ENCODE results near the gene IQCF6. TPM values are rescaled to one million over a fixed set of nuclear protein-coding genes. Genes with fewer than 3 reads are reported as not detected.

Gene IQCF6
- total and polyA plus RNA-seq, 2 experiments from 2014 or later: not detected

DNA sequence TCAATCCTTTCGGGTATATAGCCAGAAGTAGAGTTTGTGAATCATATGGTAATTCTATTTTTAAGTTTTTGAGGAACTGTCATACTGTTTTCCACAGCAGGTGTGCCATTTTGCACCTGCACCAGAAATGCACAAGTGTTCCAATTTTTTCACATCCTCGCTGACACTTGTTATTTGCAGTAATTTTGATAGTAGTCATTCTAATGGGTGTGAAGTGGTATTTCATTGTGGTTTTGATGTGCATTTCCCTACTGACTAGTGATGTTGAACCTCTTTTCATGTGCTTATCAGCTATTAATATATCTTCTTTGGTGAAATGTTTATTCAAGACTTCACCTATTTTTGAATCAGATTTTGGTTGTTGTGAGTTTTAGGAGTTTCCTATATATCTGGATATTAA lies 43.1 kb downstream of the IQCF6 start:
- Mint-ChIP-seq H3K4me1 (peaks cover 28% of the 10 kb centered on the region), H3K27ac (no peak overlapping the region), H3K27me3 (ENCODE audit: insufficient read depth, low read depth, poor library complexity) (peaks cover 10% of the 10 kb centered on the region)

DNA sequence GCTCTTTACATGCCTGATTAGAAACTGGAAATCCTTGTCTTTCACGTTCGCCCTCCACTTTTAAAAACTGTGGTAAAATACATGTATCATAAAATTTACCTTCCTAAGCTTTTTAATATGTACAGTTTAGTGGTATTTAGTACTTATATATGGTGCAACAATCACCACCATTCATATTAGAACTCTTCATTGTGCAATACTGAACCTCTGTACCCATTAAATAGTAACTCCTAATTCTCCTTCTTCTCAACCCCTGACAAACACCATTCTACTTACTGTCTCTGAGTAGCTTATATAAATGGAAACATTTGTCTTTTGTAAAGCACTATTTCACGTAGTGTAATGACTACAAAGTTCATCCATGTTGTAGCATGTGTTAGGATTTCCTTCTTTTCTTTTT lies 44.0 kb downstream of the IQCF6 start:
- Histone ChIP-seq H3F3A (replicated peaks; ENCODE audit: low read depth) (no peaks in the 10 kb centered on the region), H3K4me1 (ENCODE audit: insufficient read depth) (peaks cover 22% of the 10 kb centered on the region; the same call in 1 of the 2 replicates), H3K79me2 (replicated peaks; ENCODE audit: insufficient read depth) (no peaks in the 10 kb centered on the region), H3K9me2 (ENCODE audit: insufficient read depth) (no peaks in the 10 kb centered on the region; the same call in 1 of the 2 replicates), H2AFZ (peak overlapping the region; percentile 85), H3K4me2 (no peak overlapping the region), H3K27me3 (ENCODE audit: insufficient read depth) (no peaks in the 10 kb centered on the region), H3K27ac (ENCODE audit: low read depth) (no peak overlapping the region), H3K36me3 (ENCODE audit: insufficient read depth) (no peaks in the 10 kb centered on the region), H4K20me1 (replicated peaks; ENCODE audit: insufficient read depth) (no peaks in the 10 kb centered on the region), H3K4me3 (no peak overlapping the region)
- peaks cover 6% of the 10 kb centered on the region; the same call in 2 of the 3 replicates for H3K9me3 Mint-ChIP-seq
- peaks cover 12% of the 10 kb centered on the region for H3K27me3 Mint-ChIP-seq (ENCODE audit: insufficient read depth, low read depth, poor library complexity)
- H3K4me3 Mint-ChIP-seq: no peak overlapping the region
- no peaks in the 10 kb centered on the region for H3K36me3 Mint-ChIP-seq (ENCODE audit: low read depth)
- no peak overlapping the region for H3K27ac Mint-ChIP-seq
- ATAC-seq (no peak), DNase-seq (ENCODE audit: low spot score) (no peak)
- H3K4me1 Mint-ChIP-seq: peaks cover 28% of the 10 kb centered on the region
- no peak for TF ChIP-seq POLR2AphosphoS5 (IDR thresholded peaks at IDR 0.05; ENCODE audit: low read depth)
- TF ChIP-seq STAT1 (IDR thresholded peaks at IDR 0.05; ENCODE audit: unreplicated experiment): no peak
- no peak for TF ChIP-seq JUNB (IDR thresholded peaks at IDR 0.05; ENCODE audit: unreplicated experiment)
- TF ChIP-seq ZNF331 (CRISPR knock-in tag; IDR thresholded peaks at IDR 0.05; ENCODE audit: low read depth): no peak
- TF ChIP-seq, protein P1, sequence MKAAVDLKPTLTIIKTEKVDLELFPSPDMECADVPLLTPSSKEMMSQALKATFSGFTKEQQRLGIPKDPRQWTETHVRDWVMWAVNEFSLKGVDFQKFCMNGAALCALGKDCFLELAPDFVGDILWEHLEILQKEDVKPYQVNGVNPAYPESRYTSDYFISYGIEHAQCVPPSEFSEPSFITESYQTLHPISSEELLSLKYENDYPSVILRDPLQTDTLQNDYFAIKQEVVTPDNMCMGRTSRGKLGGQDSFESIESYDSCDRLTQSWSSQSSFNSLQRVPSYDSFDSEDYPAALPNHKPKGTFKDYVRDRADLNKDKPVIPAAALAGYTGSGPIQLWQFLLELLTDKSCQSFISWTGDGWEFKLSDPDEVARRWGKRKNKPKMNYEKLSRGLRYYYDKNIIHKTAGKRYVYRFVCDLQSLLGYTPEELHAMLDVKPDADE (IDR thresholded peaks at IDR 0.05): no peak
- TF ChIP-seq, protein P2, sequence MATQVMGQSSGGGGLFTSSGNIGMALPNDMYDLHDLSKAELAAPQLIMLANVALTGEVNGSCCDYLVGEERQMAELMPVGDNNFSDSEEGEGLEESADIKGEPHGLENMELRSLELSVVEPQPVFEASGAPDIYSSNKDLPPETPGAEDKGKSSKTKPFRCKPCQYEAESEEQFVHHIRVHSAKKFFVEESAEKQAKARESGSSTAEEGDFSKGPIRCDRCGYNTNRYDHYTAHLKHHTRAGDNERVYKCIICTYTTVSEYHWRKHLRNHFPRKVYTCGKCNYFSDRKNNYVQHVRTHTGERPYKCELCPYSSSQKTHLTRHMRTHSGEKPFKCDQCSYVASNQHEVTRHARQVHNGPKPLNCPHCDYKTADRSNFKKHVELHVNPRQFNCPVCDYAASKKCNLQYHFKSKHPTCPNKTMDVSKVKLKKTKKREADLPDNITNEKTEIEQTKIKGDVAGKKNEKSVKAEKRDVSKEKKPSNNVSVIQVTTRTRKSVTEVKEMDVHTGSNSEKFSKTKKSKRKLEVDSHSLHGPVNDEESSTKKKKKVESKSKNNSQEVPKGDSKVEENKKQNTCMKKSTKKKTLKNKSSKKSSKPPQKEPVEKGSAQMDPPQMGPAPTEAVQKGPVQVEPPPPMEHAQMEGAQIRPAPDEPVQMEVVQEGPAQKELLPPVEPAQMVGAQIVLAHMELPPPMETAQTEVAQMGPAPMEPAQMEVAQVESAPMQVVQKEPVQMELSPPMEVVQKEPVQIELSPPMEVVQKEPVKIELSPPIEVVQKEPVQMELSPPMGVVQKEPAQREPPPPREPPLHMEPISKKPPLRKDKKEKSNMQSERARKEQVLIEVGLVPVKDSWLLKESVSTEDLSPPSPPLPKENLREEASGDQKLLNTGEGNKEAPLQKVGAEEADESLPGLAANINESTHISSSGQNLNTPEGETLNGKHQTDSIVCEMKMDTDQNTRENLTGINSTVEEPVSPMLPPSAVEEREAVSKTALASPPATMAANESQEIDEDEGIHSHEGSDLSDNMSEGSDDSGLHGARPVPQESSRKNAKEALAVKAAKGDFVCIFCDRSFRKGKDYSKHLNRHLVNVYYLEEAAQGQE (IDR thresholded peaks at IDR 0.05; ENCODE audit: unreplicated experiment): no peak
- no peak for TF ChIP-seq EZH2phosphoT487 (IDR thresholded peaks at IDR 0.05; ENCODE audit: unreplicated experiment)
- no peak for TF ChIP-seq ZNF114 (CRISPR knock-in tag; IDR thresholded peaks at IDR 0.05)
- no peak for TF ChIP-seq CREB1 (CRISPR knock-in tag; IDR thresholded peaks at IDR 0.05; ENCODE audit: low read depth)
- TF ChIP-seq, protein P3, sequence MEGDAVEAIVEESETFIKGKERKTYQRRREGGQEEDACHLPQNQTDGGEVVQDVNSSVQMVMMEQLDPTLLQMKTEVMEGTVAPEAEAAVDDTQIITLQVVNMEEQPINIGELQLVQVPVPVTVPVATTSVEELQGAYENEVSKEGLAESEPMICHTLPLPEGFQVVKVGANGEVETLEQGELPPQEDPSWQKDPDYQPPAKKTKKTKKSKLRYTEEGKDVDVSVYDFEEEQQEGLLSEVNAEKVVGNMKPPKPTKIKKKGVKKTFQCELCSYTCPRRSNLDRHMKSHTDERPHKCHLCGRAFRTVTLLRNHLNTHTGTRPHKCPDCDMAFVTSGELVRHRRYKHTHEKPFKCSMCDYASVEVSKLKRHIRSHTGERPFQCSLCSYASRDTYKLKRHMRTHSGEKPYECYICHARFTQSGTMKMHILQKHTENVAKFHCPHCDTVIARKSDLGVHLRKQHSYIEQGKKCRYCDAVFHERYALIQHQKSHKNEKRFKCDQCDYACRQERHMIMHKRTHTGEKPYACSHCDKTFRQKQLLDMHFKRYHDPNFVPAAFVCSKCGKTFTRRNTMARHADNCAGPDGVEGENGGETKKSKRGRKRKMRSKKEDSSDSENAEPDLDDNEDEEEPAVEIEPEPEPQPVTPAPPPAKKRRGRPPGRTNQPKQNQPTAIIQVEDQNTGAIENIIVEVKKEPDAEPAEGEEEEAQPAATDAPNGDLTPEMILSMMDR (conservative IDR thresholded peaks at IDR 0.05; ENCODE audit: low read depth in 2 of 2): no peak

More for the DNA sequence above, 43.1 kb downstream of the IQCF6 start:
- Histone ChIP-seq H3K4me2 (no peak overlapping the region), H3K36me3 (ENCODE audit: insufficient read depth) (no peaks in the 10 kb centered on the region), H2AFZ (no peak overlapping the region), H4K20me1 (replicated peaks; ENCODE audit: insufficient read depth) (no peaks in the 10 kb centered on the region), H3F3A (replicated peaks; ENCODE audit: low read depth) (no peaks in the 10 kb centered on the region), H3K79me2 (replicated peaks; ENCODE audit: insufficient read depth) (no peaks in the 10 kb centered on the region), H3K27me3 (ENCODE audit: insufficient read depth) (no peaks in the 10 kb centered on the region), H3K9me2 (ENCODE audit: insufficient read depth) (peaks cover 6% of the 10 kb centered on the region; the same call in 1 of the 2 replicates), H3K4me3 (no peak overlapping the region), H3K27ac (ENCODE audit: low read depth) (no peak overlapping the region), H3K4me1 (ENCODE audit: insufficient read depth) (peaks cover 22% of the 10 kb centered on the region; the same call in 1 of the 2 replicates)
- Mint-ChIP-seq H3K4me3 (no peak overlapping the region), H3K36me3 (ENCODE audit: low read depth) (no peaks in the 10 kb centered on the region), H3K9me3 (peaks cover 6% of the 10 kb centered on the region; the same call in 2 of the 3 replicates)
- TF ChIP-seq NANOG (IDR thresholded peaks at IDR 0.05; ENCODE audit: borderline replicate concordance) (no peak), EZH2phosphoT487 (IDR thresholded peaks at IDR 0.05; ENCODE audit: unreplicated experiment) (no peak), POLR2AphosphoS5 (IDR thresholded peaks at IDR 0.05; ENCODE audit: low read depth) (no peak)
- DNase-seq (ENCODE audit: low spot score) (no peak), ATAC-seq (no peak)
